HuH-7 (cell line): ENCODE measurements around the gene SH3PXD2B.
"Not testable (repeated sequence)": the region's sequence is repeated elsewhere in the genome, so short reads cannot be mapped to it uniquely, and the experiment has no call there.

Source experiments
- DNase-seq: peaks from one replicate; pipeline ENCODE4 v3.0.0; 2011; ENCODE audit warnings: low spot score

The SH3PXD2B gene

DNA sequence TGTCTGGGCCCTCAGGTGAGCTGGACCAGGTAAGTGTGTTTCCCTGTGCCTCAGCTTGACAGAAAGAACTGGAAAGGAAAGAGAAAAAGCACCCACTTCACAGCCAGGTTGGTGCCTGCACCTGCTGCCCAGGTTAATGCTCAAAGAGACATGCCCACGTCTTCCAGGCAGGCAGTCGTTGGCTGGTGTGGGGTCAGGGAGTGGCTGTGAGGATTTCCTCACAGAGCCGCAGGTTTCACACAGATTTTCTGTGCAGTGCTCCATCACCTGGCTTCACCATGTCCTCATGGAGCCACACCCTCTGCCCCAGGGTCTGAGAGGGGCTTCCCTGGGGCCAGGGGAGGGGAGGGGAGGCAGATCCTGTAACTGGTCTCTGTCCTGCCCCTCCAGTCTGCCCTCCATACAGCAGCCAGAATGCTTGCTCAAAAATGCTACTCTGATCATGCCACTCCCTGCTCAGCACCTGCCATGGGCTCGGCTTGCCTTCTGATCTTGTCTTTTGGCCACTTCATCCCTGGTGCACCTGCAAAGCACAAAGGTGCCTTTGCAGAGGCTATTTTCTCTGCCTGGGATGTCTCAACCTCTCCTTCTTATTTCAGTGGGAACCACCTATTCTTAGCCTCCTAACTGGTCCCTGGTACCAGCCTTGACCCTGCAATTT, 88.2 kb downstream of the SH3PXD2B start:
- no peak for DNase-seq

DNA sequence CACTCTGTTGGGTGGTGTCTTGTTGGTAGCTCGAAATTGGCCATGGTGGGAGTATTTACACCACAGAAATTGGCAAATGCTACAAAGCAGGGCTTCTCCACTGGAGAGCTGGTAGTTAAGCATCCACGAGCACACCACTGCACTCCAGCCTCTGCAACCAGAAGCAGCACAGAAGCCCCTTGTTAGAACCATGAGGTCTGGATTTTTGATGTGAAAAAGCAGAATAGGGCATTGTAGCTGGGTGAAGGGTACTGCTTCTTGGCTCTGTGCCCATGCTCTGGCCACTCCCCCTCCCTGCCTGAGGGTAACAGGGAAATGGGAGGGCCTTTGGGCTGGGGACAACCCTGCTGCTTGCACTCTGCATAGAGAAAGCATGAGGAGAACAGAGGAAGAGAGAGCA, 89.6 kb downstream of the SH3PXD2B start:
- no peak for DNase-seq

DNA sequence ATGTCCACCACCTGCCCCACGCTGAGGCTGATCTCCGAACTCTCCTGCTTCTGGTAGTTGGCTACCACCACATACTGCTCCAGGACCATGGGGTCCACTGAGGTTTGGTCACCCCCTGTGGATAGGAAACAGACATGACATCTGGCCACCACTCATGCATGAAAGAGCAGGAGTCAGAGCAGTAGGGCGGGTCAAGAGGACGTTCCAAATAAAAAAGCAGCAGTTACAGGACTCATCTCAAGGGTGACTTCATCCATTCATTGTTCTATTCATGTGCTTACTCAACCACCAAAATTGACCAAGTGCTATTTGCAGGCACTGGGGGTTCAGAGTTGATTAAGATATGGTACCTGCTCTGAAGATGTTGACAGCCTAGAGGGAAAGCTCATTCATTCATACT, 91.6 kb downstream of the SH3PXD2B start:
- no peak for DNase-seq

DNA sequence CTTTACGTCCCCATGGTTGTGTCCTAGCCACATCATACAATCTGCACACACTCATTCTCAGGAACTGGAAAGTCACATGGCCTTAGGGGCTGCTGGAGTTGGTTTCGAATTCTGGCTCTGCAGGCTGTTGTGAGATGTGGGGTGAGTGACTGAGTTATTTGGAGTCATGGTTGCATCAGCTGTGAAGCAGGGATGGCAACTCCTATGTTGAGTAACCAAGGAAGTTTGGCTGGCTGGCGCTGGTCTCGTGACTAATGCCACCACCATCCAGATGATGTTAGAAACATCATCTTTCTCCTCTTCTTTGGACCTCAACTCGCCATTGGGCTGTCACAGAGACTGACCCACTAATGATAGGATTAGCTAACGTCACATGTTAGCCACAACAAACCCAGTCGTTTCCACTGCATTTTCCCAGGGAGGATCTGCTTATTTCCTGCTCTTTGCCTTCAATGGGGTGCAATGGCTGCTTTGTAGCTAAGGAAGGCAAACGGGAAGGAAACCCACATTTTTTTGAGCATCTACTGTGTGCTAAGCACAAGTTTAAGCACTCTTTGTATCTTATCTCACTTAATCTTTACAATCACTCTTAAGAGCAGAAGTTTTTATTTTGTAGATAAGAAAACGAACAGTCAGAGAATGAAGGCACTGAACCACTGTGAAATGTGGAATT, 92.6 kb downstream of the SH3PXD2B start:
- DNase-seq = no peak

DNA sequence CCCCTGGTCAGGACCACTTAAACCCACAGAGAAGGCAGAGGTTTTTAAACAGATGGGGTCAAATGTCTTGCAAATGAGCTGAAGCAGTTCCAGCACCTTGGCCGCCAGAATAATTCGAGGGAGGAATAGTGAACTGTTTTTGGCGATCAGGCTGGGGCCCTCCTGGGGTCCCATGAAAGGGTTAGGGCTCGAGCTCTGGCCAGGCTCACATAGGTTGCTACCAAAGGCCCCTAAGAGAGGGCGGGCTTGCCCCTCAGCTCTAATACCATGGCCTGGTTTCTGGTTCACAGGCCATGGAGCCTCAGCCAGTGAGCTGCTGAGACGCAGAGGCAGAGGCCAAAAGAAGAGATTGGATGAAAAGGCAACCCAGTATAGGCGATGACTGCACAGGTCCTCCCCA, 96.0 kb downstream of the SH3PXD2B start:
- DNase-seq = no peak

DNA sequence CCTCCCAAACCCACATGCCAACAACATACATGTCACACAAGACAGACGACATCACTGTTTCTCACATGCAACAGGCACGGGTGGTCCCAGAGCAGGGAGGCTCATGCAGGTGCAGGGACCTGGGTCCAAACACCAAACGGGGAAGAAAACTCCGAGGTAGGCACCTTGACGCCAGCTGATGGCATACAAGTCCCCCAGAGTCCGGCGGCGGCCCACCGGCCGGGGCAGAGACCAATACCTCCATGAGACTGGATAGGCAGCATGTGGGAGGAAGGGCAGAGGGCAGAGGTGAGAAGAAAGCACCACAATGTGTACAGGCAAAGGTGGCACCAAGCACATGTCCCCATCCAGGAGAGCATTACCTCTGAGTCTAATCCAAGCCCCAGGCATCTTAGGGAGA, 97.8 kb downstream of the SH3PXD2B start:
- DNase-seq = no peak

DNA sequence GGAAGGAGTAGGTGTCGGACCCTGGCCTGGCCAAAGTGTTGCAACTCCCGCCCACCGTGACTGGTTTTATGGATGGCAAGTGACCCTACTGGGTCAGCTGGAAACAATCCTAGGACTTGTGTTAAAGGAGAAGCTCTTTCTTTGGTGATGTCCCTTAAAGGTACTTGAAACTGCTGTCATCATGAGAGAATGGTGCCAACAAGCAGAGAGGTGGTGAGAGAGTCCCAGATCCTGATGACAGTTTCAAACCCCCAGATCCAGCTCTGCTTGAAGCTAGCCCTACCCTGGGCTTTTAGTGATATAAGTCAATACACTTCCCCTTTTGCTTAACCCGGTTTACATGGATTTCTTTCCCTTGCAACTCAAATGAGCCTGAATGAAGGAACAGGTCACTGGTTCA, 98.3 kb downstream of the SH3PXD2B start:
- DNase-seq = no peak

DNA sequence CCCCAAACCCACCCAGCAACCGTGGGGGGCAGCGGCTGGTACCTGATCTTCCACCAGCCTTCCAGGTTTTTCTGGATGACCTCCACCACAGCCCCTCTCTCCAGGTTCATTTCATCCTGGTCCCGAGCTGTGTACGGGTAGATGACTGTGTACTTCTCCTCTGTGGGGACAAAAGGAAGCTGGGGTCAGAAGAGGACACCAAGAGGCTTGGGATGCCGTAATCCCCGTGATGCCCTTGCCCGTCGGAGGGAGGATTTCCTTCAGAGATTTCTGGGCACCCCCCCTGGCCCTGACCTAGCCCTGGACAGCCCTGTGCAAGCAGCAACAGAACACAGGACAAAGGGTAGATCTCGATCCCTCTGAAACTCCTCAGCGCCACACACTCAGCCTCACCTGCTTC, 100.5 kb downstream of the SH3PXD2B start:
- DNase-seq = no peak

DNA sequence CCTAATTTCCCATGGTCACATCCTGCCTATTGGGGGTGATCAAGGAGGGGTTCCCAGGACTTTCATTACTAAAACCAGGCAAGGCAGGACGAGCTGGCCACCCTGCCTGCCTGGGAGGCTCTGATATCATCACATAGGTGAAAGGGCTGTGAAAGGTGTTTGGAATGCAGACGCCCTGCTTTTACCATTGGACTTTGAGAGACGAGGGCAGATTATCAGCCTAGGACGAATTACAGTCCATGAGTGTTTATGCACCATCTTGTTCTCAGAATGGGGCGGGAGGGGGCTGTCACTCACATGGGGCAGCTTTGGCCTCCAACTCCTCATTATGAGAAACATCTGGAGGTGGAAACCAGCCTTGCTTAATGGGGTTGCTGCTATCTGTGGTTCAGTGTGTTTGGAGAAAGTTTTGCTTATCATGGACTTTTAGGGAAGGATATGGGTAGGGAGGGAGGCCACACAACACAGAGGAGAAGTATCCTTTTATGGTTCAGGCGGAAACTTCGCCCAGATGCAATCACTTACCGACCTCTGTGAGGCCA, 101.0 kb downstream of the SH3PXD2B start:
- no peak for DNase-seq

DNA sequence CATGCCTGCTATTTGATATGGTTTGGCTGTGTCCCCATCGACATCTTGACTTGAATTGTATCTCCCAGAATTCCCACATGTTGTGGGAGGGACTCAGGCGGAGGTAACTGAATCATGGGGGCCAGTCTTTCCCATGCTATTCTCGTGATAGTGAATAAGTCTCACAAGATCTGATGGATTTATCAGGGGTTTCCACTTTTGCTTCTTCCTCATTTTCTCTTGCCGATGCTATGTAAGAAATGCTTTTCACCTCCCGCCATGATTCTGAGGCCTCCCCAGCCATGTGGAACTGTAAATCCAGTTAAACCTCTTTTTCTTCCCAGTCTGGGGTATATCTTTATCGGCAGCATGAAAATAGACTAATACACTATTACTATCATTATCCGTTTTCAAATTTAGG, 101.8 kb downstream of the SH3PXD2B start:
- DNase-seq = not testable (repeated sequence)

DNA sequence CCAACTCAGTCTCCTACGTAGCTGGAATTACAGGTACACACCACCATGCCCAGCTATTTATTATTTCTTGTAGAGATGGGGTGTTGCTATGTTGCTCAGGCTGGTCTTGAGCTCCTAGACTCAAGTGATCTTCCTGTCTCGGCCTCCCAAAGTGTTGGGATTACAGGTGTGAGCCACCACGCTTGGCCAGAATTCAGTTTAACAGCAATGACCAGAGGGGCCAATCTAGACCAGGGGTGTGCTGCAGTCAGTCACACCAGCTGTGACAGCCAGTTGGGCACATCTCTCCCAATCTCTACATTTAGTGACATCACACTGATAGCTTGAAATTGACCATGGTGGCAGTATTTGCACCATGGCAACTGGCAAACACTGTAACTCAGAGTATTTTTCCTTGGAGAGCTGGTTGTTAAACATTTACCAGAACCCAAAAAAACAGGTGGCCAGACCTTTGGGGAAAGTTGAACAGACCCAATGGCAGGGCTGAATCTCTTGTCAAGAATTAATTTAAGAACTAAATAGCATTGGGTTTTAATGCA, 103.0 kb downstream of the SH3PXD2B start:
- no peak for DNase-seq

DNA sequence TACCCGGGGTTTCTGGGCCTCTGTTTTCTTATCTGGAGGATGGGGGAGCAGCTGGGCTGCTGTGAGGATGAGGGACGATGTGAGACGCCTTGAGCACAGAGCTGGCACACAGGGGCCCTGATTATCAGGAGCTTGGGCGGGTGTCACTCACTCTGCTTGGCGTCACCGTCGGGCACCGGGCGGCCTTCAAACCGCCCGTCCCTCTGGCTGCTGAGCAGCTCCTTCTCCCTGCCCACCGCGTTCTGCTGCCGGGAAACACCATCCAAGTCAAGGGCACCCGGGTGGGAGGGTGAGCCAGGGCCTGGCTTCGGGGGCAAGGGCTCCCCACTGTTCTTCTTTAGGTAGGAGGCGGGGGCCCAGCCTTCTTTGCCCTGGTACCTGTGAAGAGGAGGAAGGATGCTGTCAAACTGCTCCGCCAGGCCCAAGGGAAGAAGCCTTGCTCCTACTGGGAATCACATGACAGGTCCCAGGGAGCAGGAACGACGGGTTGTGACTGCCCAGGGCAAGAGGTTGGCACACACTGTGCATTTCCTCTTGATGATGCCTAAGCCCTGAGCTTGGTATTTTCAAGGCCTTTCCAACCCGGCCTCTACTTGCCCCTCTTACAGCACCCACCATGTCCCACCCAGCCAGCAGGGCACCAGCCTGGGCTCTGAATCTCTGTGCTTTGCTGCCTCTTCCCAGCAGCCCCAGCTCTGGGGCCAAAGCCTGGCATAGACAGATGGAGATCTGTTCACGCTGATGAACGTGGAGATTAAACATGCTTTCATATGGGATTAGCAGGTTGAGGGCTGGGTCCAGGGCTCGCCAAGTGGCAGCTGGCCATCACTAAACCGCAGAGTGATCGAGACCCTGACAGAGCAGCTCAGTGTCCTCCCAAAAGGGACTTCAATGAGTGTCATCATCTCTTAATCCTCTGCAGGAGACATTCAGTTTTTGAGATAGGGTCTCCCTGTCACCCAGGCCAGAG, 103.8 kb downstream of the SH3PXD2B start:
- DNase-seq = no peak

DNA sequence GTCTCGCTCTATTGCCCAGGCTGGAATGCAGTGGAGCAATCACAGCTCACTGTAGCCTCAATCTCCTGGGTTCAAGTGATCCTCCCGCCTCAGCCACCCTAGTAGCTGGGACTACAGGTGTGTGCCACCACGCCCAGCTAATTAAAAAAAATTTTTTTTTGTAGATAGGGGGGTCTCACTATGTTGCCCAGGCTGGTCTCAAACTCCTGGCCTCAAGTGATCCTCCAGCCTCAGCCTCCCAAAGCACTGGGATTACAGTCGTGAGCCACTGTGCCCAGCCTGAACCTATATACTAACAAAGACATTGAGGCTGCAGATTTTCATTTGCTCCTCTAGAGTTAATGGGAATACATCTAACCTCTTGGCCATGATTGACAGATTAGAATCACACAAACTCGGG, 105.6 kb downstream of the SH3PXD2B start:
- DNase-seq = not testable (repeated sequence)

DNA sequence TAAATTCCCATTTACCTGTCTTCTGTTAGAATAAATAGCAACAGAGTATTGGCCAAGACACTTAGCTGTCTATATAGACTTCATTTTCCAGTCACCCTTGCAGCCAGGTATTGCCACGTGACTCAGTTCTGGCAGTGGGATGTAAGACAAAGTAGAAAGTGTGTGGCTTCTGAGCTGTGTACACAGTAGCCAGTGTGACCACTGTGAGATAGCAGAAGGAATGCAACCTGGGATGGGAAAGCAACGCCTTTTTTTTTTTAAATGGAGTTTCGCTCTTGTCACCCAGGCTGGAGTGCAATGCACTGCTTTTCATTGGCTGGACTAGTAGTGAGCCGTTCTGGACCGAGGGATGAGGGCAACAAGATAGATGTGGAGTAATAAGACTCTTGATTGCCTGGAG, 106.2 kb downstream of the SH3PXD2B start:
- DNase-seq = no peak

DNA sequence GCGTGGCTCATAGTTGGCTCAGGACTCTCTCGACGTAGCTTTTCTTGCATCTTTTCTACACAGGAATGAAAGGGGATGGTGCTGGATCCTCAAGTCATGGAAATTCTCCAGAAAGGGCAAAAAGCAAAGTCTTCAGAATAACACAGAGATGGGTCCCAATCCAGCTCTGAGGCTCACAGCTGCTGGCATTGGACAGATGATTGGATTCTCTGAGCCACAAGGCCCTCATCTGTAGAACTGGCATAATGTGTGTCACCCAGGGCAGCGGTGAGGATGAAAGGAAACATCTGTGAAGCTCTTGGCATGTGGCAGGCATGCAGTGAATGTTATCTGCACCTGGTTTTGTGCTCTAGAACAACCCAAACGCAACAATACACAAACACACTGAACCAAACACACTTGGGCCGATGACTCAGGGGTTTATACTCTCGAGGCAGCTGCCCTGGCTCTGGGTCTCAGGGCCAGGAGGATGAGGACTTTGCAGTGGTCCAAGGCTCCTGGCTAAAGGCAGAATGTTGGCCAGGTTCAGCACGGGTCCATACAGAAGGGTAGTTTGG, 106.8 kb downstream of the SH3PXD2B start:
- DNase-seq = no peak

DNA sequence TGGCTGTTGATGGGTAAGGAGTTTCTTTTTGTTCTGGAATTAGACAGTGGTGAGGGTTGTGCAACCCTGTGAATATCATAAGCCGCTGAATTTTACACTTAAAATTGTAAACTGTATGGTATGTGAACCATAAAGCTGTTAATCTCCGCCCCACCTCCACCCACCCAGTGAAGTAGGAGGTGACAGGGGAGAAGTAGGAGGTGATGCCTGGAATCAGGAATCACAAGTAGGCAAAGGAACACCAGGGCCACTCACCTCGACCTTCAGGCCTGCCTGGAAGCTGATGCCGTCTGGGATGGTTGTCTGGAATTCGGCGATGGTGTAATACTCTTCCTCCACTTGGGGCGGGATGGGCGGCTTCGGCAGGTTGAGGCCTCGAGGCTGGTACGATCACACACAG, 108.4 kb downstream of the SH3PXD2B start:
- no peak for DNase-seq

DNA sequence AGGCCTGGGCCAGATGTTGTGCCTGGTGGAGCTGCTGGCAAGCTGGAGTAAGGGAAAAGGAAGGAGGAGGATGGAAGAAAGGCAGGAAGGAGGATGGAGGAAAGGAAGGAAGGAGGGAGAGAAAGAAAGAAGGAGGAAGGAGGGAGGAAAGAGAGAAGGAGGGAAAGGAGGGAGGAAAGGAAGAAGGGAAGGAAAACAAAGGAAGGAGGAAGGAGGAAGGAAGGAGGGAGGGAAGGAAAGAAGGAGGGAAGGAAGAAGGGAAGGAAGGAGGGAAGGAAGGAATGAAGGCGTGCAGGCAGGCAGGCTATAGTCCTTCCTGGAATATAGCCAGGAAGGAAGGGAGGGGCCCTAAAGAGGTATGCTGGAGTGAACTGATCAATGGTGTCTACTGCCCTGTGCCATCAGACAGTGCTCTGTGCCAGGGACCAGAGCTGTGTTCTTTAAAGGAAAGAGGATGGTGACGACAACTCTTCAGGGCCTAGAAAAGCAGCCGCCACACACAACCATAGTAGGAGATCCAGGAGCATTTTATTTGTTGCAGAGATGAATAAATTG, 109.4 kb downstream of the SH3PXD2B start:
- DNase-seq = no peak

DNA sequence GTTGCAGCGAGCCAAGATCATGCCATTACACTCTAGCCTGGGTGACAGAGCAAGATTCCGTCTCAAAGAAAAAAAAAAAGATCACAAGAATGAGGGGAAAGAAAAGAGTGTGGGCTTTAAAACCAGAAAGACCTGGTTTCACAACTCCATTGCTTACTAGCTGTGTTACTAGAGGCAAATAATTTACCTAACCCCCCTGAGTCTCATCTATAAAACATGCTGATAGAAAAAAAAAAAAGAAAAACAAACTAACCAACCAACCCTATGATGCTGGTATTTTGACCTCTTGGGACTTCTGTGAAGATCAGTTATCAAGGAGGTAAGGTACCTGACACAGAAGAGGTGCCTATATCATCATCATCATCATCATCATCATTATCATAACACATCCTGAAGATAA, 110.6 kb downstream of the SH3PXD2B start:
- no peak for DNase-seq

DNA sequence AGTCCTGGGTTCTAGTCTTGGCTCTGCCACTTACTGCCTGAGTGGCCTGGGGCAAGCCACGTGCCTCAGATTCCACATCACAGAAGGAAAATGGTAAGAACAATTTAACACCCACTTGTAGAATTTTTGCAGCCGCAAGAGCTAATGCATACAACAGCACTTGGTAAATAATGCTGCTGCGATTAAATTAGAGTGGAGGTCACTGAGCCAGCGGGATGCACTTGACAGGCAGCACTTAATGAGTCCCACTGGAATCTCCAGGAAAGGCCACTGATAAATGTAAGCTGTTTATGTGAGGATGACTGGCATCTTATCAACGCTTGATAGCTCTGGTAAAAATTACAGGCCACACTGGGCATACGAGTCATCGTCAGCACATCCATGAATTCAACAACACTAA, 111.4 kb downstream of the SH3PXD2B start:
- DNase-seq = no peak

DNA sequence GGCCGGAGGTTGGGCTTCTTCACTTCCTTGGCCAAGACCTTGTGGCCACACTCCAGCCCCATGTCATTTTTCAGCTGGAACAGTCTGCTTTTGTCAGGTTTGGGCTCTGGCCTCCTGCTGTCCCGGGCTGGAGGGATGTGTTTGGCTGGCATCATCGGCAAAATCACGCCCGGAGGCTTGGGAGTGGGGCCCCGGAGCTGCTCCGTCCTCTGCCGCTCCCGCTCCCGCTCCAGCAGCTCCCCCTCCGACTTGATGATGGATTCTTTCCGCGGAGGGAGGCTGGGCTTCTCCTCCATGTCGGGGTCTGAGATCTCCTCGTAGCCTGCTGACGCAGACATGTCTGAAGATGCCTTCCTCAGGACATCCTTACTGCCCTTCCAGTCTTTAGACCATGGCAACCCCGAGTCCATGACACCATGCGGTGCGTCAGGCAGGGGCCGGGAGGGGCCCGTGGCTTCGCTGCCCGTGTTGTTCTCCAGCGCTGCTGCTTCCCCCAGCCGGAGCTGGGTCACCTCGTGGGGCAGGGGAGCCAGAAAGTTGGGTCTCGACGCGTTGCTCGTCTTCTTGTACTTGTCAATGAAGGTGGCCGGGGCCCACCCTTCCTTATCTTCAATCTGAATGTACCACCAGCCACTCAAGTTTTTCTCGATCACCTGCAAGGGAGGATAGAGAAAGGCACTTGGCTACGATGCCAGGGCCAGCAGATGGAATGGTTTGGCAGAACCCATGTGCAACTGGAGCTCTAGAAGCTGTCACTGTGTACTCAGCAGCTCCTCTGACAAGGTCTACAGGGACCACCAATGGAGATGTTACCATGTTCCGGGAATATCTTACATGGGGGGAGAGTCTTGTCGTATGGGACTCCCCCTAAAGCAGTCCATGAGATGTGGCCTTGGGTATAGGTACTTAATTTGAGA, 114.8 kb downstream of the SH3PXD2B start:
- DNase-seq = no peak
